MM.1S (cell line): ENCODE results near the gene MRPL16.

Experiments used
- CTCF ChIP-seq: fragments of 300-600 bp; sonication (generic); IDR thresholded peaks from 2 replicates; pipeline ENCODE4 v1.5.1; 2016; ENCODE audit warnings: antibody characterized with exemption, low read length, mixed read lengths
- EZH2 ChIP-seq: fragments of 300-600 bp; sonication (generic); optimal IDR thresholded peaks from 2 replicates; pipeline ENCODE3; 2017; ENCODE audit warnings: low read depth, mild to moderate bottlenecking, antibody characterized with exemption, low read length, mixed read lengths
- EZH2phosphoT487 ChIP-seq: fragments of 300-600 bp; sonication (generic); IDR thresholded peaks from 2 replicates; pipeline ENCODE4 v1.6.1; 2018; ENCODE audit warnings: antibody characterized with exemption, low read length

- no peak for TF ChIP-seq CTCF
- no peak for TF ChIP-seq EZH2
- no peak for TF ChIP-seq EZH2phosphoT487
Observed at GRCh38 chr11:59849129-59849528, 38.6 kb upstream of the MRPL16 start.
